Fibroblast of lung (primary cell): ENCODE measurements around the gene NOXRED1.

ENCODE experiments used
- CTCF ChIP-seq, 2 donors: IDR thresholded peaks in 1 of 2; conservative IDR thresholded peaks in 1 of 2; 1 replicate in 1 of 2; 2 replicates in 1 of 2; pipeline ENCODE4 v1.5.1; 2011 to 2012; ENCODE audit warnings: low read length in 2 of 2, control low read depth in 1 of 2, inconsistent platforms in 1 of 2, low read depth in 1 of 2, mild to moderate bottlenecking in 1 of 2
- EZH2 ChIP-seq: IDR thresholded peaks from 2 replicates; pipeline ENCODE4 v1.5.1; 2012; ENCODE audit warnings: low read length, control low read depth, mild to moderate bottlenecking; ENCODE audit errors: missing control alignments

DNA sequence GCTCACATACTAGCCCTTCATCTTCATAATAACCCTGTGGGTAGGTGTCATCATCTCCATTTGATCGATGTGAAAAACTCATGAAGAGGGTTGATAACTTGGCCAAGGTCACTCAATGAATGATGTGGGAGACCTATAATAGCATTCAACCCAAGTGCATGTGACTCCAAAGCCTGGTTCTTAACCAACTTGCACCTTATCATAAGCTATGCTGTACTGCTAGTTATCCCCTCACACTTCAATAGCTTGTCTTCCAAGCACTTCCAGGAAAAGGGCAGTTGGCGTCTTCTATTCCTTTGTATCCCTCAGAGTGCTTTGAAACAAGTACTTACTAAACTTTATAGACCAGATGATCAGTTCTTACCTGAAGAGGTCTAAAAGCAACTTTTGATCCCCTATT lies 18.9 kb upstream of the NOXRED1 start:
- no peak for TF ChIP-seq CTCF (conservative IDR thresholded peaks at IDR 0.05 in 1 of 2, IDR thresholded peaks at IDR 0.05 in 1 of 2; ENCODE audit: low read depth in 1 of 2, low read length in 2 of 2)
- TF ChIP-seq EZH2: no peak
